CD1c-positive myeloid dendritic cell (primary cell): ENCODE measurements around the gene KAZN.

Experiments
- DNase-seq: peaks from one replicate; pipeline ENCODE4 v3.0.0-alpha.2; 2016; ENCODE audit errors: extremely low spot score

The KAZN gene

GRCh38 chr1:14980621-14981218, 382.2 kb downstream of the KAZN start:
- no peak for DNase-seq

DNA sequence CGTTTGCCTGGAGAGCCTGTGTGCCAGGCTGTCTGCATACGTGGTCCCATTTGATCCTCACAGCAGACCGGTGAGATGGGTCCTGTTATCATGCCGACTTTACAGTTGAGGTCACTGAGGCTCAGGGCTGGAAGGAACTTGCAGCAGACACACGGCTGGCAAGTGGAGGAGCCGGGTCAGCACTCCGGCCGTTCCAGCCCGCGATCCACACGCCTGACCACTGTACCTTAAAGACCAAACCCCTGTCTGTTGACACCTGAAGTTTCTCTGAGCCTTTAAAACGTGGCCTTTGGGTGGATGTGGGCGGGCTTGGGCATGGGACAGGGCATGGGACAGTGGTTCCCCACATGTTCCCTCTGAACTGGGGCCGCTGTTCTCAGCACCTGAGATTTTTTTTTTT, 383.5 kb downstream of the KAZN start:
- DNase-seq: no peak

DNA sequence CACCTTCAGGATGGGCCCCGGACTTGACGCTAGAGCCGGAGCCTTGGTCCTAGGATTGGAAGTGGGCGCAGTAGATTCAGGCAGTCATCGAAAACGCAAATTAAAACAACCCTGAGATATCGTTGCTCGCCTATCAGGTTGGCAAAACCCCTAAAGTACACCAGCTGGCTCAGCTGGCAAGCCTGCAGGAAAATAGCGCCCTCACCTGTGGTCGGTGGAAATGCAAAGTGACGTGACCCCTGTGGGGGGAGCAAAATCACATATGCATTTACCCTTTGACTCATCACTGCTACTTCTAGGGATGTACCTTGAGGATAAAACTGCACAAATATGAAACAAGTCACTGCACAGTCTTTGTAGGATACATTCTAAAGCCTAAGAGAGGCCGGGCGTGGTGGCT, 384.8 kb downstream of the KAZN start:
- no peak for DNase-seq

DNA sequence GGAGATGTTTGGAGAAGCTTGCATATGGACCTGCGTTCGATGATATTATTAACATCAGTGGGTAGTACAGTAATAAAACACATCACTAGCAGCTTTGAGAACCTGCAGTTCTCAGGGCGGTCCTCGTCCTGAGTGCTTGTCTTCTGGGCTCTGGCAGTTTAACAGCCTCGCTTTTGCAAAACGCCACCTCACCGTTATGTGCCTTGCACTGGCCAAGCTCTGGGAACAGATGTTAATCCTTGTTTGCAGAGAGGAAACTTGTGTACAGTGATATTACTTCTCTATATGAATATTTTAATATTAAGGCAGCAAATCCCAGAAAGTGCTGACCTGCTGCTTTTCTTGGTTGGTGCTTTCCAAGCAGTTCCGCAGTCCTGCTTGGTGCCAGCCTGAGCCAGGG, 387.7 kb downstream of the KAZN start:
- DNase-seq: no peak

DNA sequence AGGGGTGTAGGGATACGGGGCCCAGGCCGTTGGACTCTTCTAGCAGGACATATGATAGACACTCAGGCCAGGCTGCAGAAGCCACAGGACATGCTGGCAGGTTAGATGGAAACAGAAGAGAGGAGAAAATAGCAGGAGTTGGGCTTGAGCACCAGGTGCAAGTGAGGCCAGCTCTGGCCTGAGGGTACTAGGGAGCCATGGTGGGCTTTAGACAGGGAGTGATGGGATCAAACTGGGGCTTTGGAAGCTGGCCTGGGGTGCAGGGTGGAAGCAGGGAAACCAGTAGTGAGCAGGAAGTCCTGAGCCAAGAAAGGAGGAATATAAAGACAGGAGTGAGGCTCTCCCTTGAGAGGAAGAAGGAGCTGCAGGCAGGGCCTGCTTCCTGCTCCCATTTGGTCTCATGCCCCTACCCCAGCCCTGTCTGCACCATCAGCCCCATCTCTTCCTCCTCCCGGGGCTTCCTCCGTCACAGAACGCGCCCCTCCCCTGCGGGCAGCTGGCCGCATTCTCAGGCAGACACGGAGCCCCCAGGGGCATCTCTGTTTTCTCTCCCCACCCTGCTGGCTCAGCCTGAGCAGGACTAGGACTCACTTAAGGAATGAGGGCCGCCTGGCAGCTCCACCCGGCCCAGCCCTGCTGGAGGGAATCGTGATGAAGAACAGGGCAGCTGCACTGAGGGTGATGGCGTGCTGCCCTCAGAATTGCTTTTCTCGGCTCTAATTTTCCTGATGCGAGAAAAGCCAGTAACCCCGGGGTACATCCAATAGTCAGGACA, 389.5 kb downstream of the KAZN start:
- DNase-seq: no peak

- no peak for DNase-seq
These were observed 390.2 kb downstream of the KAZN start for GRCh38 chr1:14988636-14989035.

DNA sequence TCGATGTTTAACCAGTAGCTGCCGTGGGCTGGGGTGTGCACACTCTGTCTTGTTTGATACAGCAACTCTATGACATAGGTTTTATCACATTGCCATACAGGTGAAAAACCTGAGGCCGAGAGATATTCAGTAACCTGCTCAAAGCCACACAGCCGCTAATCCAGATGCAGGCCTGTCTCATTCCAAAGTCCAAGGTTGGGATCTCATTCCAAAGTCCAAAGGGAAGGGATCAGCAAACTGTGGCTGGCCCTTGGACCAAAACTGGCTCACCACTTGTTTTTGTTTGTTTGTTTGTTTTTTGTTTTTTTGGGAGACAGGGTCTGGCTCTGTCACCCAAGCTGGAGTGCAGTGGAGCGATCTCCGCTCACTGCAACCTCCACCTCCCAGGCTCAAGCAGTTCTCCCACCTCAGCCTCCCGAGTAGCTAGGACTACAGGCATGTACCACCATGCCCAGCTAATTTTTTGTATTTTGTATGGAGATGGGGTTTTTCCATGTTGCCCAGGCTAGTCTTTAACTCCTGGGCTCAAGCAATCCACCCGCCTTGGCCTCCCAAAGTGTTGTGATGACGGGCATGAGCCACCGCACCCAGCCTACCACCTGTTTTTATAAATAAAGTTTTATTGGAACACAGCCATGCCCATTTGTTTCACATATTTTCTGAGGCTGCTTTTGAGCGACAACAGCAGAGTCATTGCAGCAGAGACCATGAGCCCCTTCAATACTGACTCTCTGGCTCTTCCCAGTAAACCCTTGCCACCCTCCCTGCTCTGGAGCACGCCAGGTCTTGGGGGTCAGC, 391.6 kb downstream of the KAZN start:
- no peak for DNase-seq

DNA sequence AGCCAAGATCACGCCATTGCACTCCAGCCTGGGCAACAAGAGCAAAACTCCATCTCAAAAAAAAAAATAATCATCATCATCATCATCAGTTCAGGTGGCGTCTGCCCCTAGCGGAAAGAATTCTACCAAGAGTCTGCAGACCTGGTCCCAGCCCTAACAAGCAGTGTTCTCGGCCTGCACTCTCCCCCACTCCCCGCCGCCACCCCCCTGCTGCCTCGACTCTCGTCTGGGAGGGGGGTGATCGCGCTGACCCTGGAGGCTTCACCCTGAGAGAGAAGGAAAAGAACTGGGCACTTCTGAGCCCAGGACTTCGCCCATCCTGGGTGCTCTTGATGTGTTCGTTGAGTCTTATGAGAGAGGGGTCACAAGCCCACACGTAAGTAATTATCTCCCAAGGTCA, 394.9 kb downstream of the KAZN start:
- no peak for DNase-seq

- DNase-seq: no peak
These were observed 395.7 kb downstream of the KAZN start for GRCh38 chr1:14994148-14994547.

- no peak for DNase-seq
These were observed 396.5 kb downstream of the KAZN start for GRCh38 chr1:14994841-14995437.

- peak; percentile 85 for DNase-seq
These were observed 397.9 kb downstream of the KAZN start for GRCh38 chr1:14996133-14997050.

GRCh38 chr1:14997646-14998276, 399.3 kb downstream of the KAZN start:
- no peak for DNase-seq

DNA sequence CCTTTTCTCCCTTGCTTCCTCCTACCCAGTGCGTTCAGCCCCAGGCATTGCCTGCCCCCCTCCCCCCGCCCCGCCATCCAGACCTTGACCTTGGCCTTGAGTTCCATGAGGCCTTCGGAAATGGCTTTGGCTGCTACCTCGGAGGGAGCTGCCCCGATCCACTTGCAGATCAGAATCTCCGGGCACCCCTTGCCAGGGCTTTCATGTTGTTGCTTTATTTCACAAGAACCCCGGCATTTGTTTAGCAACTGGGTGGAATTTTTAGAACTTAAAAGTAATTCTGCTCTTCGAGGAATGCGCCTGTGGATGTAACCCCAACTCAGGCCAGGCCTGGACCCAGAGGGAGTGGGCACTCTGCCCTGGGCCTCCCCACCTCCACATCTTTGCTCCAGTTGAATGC, 401.0 kb downstream of the KAZN start:
- DNase-seq: no peak

DNA sequence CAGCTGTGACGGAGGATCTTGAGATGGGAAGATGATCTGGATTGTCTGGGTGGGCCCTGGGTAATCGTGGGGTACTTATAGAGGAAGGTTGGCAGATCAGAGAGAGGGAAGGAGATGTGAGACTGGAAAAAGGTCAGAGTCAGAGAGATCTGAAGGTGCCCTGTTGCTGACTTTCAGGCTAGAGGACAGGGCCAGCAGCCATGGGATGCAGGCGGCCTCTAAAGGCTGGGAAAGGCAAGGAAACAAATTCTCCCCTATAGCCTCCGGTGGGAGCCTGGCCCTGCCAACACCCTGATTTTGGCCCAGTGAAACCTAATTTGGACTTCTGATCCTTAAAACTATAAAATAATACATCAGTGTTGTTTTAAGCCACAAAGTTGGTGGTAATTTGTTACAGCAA, 401.5 kb downstream of the KAZN start:
- DNase-seq: no peak

DNA sequence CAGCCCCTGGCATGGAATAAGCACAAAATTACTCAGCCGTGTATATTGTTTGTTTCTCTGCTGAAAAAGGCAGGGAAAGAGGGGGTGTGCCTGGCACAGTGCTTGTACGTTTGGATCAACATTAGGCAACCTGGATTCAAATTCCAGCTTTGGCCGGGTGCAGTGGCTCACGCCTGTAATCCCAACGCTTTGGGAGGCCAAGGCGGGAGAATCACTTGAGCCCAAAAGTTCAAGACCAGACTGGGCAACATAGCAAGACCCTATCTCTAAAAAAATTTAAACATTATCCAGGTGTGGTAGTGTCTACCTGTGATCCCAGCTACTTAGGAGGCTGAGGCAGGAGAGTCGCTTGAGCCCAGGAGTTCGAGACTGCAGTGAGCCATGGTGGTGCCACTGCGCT, 402.2 kb downstream of the KAZN start:
- no peak for DNase-seq

DNA sequence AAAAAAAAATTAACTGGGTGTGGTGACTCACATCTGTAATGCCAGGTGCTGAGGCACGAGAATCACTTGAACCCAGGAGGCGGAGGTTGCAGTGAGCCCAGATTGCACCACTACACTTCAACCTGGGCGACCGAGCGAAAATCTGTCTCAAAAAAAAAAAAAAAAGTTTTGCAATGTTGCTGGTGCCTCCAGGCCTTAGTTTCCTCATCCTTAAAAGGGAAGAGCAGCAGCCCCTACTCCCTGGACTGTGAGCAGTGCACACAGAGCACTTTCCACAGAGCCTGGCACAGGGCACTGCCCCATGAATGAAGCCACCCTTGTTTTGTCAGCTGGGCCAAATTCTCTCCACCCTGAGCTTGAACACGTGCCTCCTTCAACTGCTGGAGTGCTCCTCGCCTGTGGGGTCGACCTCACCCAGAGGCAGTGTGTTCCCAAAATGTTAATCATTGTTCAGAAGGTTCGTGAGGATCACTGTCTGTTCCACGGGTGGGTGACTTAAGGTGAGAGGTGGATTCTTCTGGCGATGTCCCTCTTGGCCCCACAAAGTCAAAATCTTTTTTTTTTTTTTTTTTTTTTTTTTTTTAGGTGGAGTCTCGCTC, 402.9 kb downstream of the KAZN start:
- peak; percentile 18 for DNase-seq

- DNase-seq: peak; percentile 21
These were observed 403.8 kb downstream of the KAZN start for GRCh38 chr1:15002325-15002724.

DNA sequence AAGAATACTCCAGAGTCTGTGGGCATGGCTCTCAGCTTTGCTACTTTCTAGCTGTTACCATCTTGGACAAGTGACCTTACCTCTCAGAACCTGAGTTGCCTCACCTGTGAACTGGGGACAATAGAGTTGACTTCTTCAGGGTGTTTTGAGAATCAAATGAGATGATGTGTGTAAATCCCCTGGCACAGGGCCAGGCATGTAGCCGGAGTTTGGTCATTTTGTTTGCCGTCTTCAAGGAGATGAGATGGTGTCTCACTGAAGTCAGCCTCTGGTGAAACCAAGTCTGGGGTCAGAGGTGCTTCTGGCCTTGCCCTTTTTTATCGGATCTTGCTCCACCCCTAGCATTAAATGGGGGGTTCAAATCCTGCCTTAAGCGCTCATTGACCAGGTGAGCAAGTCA, 405.9 kb downstream of the KAZN start:
- no peak for DNase-seq

DNA sequence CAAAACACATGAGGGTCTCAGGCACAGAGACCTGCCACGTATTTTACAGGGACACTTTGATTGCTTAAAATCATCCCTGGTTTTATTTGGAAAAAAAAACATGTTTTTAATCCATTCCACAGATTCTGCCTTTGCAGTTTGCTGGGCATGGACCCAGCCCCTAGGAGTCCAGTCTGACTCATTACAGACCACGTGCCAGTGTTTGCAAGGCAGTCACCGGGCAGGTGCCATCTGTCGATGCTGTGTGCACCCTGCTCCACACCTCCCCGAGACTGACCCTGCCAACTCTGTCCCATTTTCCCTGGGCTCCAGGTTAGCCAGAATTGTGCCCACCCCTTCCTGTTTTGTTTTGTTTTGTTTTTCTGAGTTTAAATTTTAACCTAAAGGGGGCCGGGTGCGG, 406.6 kb downstream of the KAZN start:
- no peak for DNase-seq

GRCh38 chr1:15007368-15007767, 408.9 kb downstream of the KAZN start:
- DNase-seq: no peak

DNA sequence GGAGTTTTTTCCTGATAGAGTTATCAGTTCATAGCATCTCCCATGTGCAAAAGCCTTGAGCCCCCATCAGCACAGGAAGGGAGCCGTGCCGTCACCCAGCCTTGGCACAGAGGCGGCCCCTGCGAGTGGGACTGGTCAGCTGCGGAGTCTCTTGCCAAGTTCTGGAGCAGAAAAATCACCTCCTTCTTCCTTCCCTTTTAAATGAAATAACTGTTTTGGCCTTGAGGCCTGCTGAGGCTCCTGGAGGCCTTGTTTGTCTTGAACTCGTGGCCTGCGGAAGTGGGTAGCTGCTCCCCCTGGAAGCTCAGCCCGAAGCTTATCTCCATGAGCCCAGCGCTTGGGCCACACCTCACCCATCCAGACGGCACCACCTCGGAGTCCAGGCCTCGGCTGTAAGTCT, 409.4 kb downstream of the KAZN start:
- DNase-seq: no peak
